HUES64 (cell line): ENCODE measurements around the gene ATP6V1G1. TPM values are rescaled to one million over a fixed set of nuclear protein-coding genes. Genes with fewer than 3 reads are reported as not detected.

ENCODE experiments used
- H3K27ac ChIP-seq: 2 replicates; pipeline ENCODE4 v1.7.0; 2013; ENCODE audit warnings: low read depth, low read length, inconsistent platforms
- H3K27me3 ChIP-seq: 2 replicates; pipeline ENCODE4 v1.6.1; 2013; ENCODE audit warnings: mild to moderate bottlenecking, low read length; ENCODE audit not compliant: insufficient read depth
- H3K36me3 ChIP-seq: 2 replicates; pipeline ENCODE4 v1.6.1; 2013; ENCODE audit warnings: mild to moderate bottlenecking, low read length; ENCODE audit not compliant: insufficient read depth
- H3K4me1 ChIP-seq: 2 replicates; pipeline ENCODE4 v1.6.1; 2013; ENCODE audit warnings: mild to moderate bottlenecking, low read length, moderate library complexity; ENCODE audit not compliant: insufficient read depth
- H3K4me3 ChIP-seq: 2 replicates; pipeline ENCODE4 v1.5.1; 2013; ENCODE audit warnings: mild to moderate bottlenecking, low read length, moderate library complexity
- H3K9ac ChIP-seq: 2 replicates; pipeline ENCODE4 v1.6.1; 2013; ENCODE audit warnings: mild to moderate bottlenecking, low read depth, low read length
- H3K9me3 ChIP-seq: 2 replicates; pipeline ENCODE4 v1.6.1; 2013; ENCODE audit warnings: low read depth, low read length; ENCODE audit not compliant: insufficient read depth
- WGBS: fragments of 150-250, 120-280 bp; methylation state at CpG from one replicate; pipeline ENCODE4 v1.1.7; 2013; ENCODE audit warnings: missing lambda C conversion rate; 5-methylcytosine and 5-hydroxymethylcytosine counted together
- polyA plus RNA-seq, 2 experiments: library from polyadenylated mRNA; stranded (reverse); fragments of 50-300 nt; gene quantifications; one replicate each; pipeline ENCODE4 v1.2.3, GENCODE V29; 2013

ATP6V1G1 gene, protein sequence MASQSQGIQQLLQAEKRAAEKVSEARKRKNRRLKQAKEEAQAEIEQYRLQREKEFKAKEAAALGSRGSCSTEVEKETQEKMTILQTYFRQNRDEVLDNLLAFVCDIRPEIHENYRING
- polyA plus RNA-seq (2013, experiment 1 of 2) = 192 TPM
- 175 TPM for polyA plus RNA-seq (2013, experiment 2 of 2)

- peak within 1 kb of the TSS; percentile 99 for H3K4me3 ChIP-seq
- peak within 1 kb of the TSS; percentile 82 for H3K27ac ChIP-seq
- H3K36me3 ChIP-seq = peaks cover 10% of the 10 kb centered on the region
- no peaks in the 10 kb centered on the region for H3K27me3 ChIP-seq
- 2% methylated on average over 52 of the region's 52 CpGs for WGBS
- H3K9ac ChIP-seq = peak within 1 kb of the TSS; percentile 98
- H3K4me1 ChIP-seq = peaks cover 21% of the 10 kb centered on the region
- no peaks in the 10 kb centered on the region for H3K9me3 ChIP-seq
Observed at GRCh38 chr9:114587345-114588202, at the start of gene ATP6V1G1. ATP6V1G1 (plus strand) TSS chr9:114587769; CDS start chr9:114587839, 70 bp downstream.

DNA sequence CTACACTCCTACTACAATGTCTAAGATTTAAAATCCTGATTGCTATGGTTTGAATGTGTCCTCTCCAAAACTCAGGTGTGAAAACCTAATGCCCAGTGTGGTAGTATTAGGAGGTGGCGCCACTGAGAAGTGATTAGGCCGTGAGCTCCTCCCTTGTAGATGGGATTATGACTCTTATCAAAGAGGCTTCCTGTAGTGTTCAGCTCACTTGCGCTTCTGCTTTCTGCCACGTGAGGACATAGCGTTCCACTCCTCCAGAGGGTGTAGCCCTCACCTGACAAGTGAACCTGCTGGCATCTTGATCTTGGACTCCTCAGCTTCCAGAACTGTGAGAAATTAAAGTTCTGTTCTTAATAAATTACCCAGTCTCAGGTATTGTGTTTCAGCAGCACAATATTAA is 49.3 kb upstream of the ATP6V1G1 start:
- Histone ChIP-seq H3K36me3 (no peaks in the 10 kb centered on the region), H3K4me3 (no peak overlapping the region), H3K4me1 (peaks cover 6% of the 10 kb centered on the region), H3K27me3 (no peaks in the 10 kb centered on the region), H3K27ac (no peak overlapping the region), H3K9me3 (no peaks in the 10 kb centered on the region), H3K9ac (no peak overlapping the region)
- 52% methylated on average over 5 of the region's 5 CpGs for whole genome bisulfite sequencing

DNA sequence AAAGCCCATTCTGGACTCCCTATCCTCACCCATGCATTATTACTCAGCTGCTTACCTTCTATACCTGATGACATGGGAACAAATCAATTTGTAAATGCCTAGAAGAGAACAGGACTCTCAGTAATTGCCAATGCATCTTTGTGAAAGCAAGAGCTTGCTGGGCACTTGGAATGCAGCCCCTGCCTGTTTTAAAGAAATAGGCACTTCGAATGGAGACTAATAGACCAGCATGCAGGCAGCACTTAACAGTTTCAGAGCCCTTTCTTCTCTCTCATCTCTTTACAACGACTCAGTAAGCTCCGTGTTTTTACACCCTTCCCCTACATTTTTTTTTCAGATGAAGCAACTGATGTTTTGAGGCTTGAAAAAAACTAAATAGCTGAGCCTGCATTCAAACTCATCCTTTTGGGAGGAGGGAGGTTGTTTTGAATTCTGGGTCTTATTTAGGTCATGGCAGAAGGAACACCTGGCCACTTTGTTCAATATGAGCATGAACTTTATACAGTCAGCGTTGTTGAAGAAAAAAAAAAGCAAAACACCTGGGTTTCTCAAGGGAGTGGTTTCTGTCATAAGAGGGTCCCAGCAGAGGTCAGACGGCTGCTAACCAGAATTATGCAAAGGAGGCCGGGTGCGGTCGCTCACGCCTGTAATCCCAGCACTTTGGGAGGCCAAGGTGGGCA is 47.7 kb upstream of the ATP6V1G1 start:
- WGBS = 72% methylated on average over 9 of the region's 9 CpGs
- Histone ChIP-seq H3K27me3 (no peaks in the 10 kb centered on the region), H3K9me3 (no peaks in the 10 kb centered on the region), H3K36me3 (no peaks in the 10 kb centered on the region), H3K4me1 (peaks cover 6% of the 10 kb centered on the region), H3K27ac (no peak overlapping the region), H3K4me3 (no peak overlapping the region), H3K9ac (no peak overlapping the region)

- Histone ChIP-seq H3K27ac (no peak overlapping the region), H3K9ac (no peak overlapping the region), H3K4me1 (no peaks in the 10 kb centered on the region), H3K27me3 (no peaks in the 10 kb centered on the region), H3K4me3 (no peak overlapping the region), H3K9me3 (no peaks in the 10 kb centered on the region), H3K36me3 (no peaks in the 10 kb centered on the region)
- 93% methylated on average over 5 of the region's 5 CpGs for WGBS
Observed at GRCh38 chr9:114545055-114545454, 42.5 kb upstream of the ATP6V1G1 start.

DNA sequence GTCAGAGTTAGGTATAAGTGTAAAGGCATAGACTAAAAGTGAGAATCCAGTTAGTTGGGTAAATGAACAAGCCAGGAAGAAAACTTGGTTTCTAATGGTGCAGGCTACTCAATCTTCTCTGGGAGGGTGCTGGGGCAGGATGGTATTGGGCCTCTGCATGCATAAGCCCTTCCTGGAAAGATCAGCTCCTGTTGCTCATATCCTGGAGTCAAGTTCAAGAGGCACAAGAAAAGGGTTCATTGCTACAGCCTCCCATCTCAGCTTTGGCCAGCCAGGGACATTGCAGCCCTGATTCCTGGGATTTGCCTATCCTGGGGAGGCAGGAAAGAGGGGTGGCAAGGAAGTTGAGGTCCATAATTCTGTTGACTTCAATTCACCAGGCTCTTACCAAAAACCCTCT is 40.7 kb upstream of the ATP6V1G1 start:
- Histone ChIP-seq H3K27ac (no peak overlapping the region), H3K4me3 (no peak overlapping the region), H3K9me3 (no peaks in the 10 kb centered on the region), H3K9ac (no peak overlapping the region), H3K36me3 (no peaks in the 10 kb centered on the region), H3K27me3 (no peaks in the 10 kb centered on the region), H3K4me1 (no peaks in the 10 kb centered on the region)

- H3K36me3 ChIP-seq = no peaks in the 10 kb centered on the region
Observed at GRCh38 chr9:114549697-114550330, 37.8 kb upstream of the ATP6V1G1 start.

GRCh38 chr9:114551750-114552685 is 35.6 kb upstream of the ATP6V1G1 start:
- Histone ChIP-seq H3K9ac (no peak overlapping the region), H3K4me3 (no peak overlapping the region), H3K27ac (no peak overlapping the region), H3K9me3 (no peaks in the 10 kb centered on the region), H3K4me1 (peaks cover 6% of the 10 kb centered on the region; the same call in 1 of the 2 replicates), H3K36me3 (no peaks in the 10 kb centered on the region), H3K27me3 (no peaks in the 10 kb centered on the region)
- WGBS = 66% methylated on average over 5 of the region's 6 CpGs

More at GRCh38 chr9:114549697-114550330, 37.8 kb upstream of the ATP6V1G1 start:
- Histone ChIP-seq H3K4me3 (no peak overlapping the region), H3K27ac (no peak overlapping the region), H3K9me3 (no peaks in the 10 kb centered on the region), H3K4me1 (peaks cover 6% of the 10 kb centered on the region; the same call in 1 of the 2 replicates), H3K9ac (no peak overlapping the region), H3K27me3 (no peaks in the 10 kb centered on the region)
- 79% methylated on average over 9 of the region's 9 CpGs for WGBS

GRCh38 chr9:114552706-114553105 is 34.9 kb upstream of the ATP6V1G1 start:
- Histone ChIP-seq H3K9me3 (no peaks in the 10 kb centered on the region), H3K27ac (no peak overlapping the region), H3K4me1 (peaks cover 6% of the 10 kb centered on the region; the same call in 1 of the 2 replicates), H3K4me3 (no peak overlapping the region), H3K27me3 (no peaks in the 10 kb centered on the region), H3K36me3 (no peaks in the 10 kb centered on the region), H3K9ac (no peak overlapping the region)
- WGBS = 88% methylated on average over 5 of the region's 5 CpGs

DNA sequence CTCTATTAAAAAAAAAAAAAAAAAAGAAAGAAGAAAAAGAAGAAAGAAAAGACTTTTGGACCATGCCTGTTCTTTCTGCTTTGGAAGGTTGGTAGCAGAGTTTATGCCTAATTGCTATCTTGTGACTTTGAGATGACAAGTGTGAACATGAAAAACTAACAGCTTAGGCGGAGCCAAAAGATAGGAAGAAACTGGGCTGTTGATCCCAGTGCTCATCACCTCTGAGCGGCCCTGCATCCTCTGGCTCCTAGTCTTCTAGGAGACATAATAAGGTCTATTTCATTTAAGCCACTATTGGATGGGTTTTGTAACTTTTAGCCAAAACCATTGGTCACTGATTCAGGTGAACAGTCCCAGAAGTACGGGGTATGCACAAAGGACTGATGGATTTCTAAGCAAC is 34.4 kb upstream of the ATP6V1G1 start:
- no peaks in the 10 kb centered on the region for H3K27me3 ChIP-seq
- 95% methylated on average over 3 of the region's 3 CpGs for WGBS
- no peak overlapping the region for H3K4me3 ChIP-seq
- H3K9ac ChIP-seq = no peak overlapping the region
- no peaks in the 10 kb centered on the region for H3K36me3 ChIP-seq
- no peaks in the 10 kb centered on the region for H3K9me3 ChIP-seq
- H3K4me1 ChIP-seq = peaks cover 6% of the 10 kb centered on the region; the same call in 1 of the 2 replicates
- no peak overlapping the region for H3K27ac ChIP-seq

GRCh38 chr9:114555696-114556095 is 31.9 kb upstream of the ATP6V1G1 start:
- no peak overlapping the region for H3K4me3 ChIP-seq
- no peaks in the 10 kb centered on the region for H3K36me3 ChIP-seq
- H3K9me3 ChIP-seq = no peaks in the 10 kb centered on the region
- no peak overlapping the region for H3K9ac ChIP-seq
- no peaks in the 10 kb centered on the region for H3K27me3 ChIP-seq
- H3K27ac ChIP-seq = no peak overlapping the region
- WGBS = 86% methylated on average over 1 of the region's 1 CpG
- peaks cover 6% of the 10 kb centered on the region; the same call in 1 of the 2 replicates for H3K4me1 ChIP-seq
